Duodenal mucosa (tissue), 2 donors: ENCODE data around the gene PDZD8.

Experiments
- H3K27ac ChIP-seq: one replicate; pipeline ENCODE4 v1.7.0; 2013; ENCODE audit warnings: low read depth, low read length
- H3K27me3 ChIP-seq, 2 donors: one replicate each; pipeline ENCODE4 v1.7.0; 2013; ENCODE audit warnings: low read length in 2 of 2, control low read depth in 1 of 2; ENCODE audit not compliant: insufficient read depth in 2 of 2, control insufficient read depth in 1 of 2
- H3K36me3 ChIP-seq, 2 donors: one replicate each; pipeline ENCODE4 v1.7.0; 2013; ENCODE audit warnings: low read length in 2 of 2, control low read depth in 1 of 2; ENCODE audit not compliant: insufficient read depth in 2 of 2, control insufficient read depth in 1 of 2
- H3K4me1 ChIP-seq, 2 donors: one replicate each; pipeline ENCODE4 v1.7.0; 2013; ENCODE audit warnings: low read length in 2 of 2, control low read depth in 1 of 2; ENCODE audit not compliant: insufficient read depth in 2 of 2, control insufficient read depth in 1 of 2
- H3K4me3 ChIP-seq, 2 donors: one replicate each; pipeline ENCODE4 v1.7.0; 2013; ENCODE audit warnings: low read length in 2 of 2, low read depth in 1 of 2
- H3K9ac ChIP-seq, 2 donors: one replicate each; pipeline ENCODE4 v1.7.0; 2013; ENCODE audit warnings: low read length in 2 of 2, low read depth in 1 of 2
- H3K9me3 ChIP-seq, 2 donors: one replicate each; pipeline ENCODE4 v1.7.0; 2013; ENCODE audit warnings: low read length in 2 of 2, control low read depth in 1 of 2; ENCODE audit not compliant: control insufficient read depth in 1 of 2

PDZD8 gene

DNA sequence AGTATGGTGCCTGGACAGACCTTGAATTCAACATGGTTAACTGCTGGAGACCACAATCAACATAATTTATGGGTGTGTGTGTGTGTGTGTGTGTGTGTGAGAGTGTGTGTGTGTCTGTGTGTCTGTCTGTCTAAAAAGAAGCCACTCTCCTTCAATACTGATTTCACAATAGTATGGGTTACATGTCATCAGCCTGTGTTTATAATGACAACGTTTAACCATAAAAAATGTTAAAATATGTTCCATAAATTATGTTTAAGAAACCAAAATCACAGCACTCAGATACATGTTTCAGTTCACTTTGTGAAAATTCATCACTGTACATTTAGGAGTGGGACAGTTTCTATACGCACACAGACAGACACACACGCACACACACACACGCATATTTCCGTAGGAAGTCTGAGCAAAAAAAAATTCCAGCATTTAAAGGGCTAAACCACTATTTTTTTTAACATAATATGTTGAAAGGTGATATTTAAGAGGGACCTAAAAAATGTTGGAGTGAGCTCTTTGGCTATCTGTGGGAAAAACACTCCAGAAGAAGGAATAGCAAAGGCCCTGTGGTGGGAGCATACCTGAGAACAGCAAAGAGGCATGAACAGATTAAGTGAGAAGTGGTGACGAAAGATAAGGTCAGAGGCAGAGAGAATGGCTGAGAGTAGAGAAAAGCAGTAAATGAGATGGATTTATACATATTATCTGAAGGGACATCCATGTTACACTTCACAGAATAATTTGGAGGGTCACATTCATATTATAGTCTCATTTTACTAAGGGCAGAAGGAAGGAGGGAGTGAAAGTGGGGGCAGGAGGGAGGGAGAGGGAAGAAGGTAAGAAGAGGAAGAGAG, 10.9 kb downstream of the PDZD8 start:
- H3K4me1 ChIP-seq: peaks cover 54 to 63% of the 10 kb centered on the region in 2 donors
- no peak overlapping the region for H3K9ac ChIP-seq
- no peaks in the 10 kb centered on the region for H3K27me3 ChIP-seq
- peak overlapping the region; percentile 31 to 34 for H3K4me3 ChIP-seq
- no peaks in the 10 kb centered on the region for H3K36me3 ChIP-seq
- no peak overlapping the region for H3K27ac ChIP-seq
- H3K9me3 ChIP-seq: no peaks in the 10 kb centered on the region

DNA sequence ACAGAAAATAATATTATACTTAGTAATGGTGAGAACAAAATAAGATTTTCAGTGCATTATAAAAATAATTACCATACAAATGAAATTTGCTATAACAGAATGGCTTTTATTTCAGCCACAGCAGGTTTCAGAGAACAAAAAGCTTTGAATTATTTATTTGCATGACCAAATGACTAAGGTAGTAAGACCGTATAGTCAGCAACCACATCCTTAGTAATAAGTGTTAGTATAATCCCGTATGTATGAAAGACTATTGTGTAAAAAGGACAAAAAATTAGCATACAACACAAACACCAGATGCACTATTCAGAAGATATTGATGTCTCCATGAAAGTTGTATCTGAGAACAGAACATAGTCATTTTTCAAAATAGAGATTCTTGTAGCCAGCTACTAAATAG, 12.2 kb downstream of the PDZD8 start:
- H3K4me1 ChIP-seq: peaks cover 49 to 62% of the 10 kb centered on the region in 2 donors
- no peak overlapping the region for H3K27ac ChIP-seq
- no peaks in the 10 kb centered on the region for H3K27me3 ChIP-seq
- H3K9me3 ChIP-seq: no peaks in the 10 kb centered on the region
- H3K4me3 ChIP-seq: peak overlapping the region in 1 of 2 donors; percentile 12
- H3K9ac ChIP-seq: peak overlapping the region in 1 of 2 donors; percentile 26
- H3K36me3 ChIP-seq: no peaks in the 10 kb centered on the region

DNA sequence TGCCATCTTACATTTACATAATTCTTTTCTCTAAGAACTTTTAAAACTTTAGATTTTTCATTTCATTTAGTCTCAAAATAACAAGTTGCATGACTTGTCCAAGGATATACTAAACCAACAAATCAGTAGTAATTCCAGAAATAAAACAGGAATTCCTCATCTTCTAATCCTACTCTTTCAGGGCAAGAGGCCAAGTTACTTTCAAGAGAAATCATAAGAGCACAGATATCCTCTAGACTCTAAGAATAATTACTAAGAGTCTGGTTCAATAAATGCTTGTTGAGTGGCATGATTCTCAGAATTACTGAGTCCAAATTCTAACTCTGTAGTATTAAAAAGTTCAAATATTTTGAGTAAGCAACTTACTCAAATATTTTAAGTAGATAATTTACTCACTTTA, 12.9 kb downstream of the PDZD8 start:
- Histone ChIP-seq H3K4me1 (peaks cover 45 to 57% of the 10 kb centered on the region in 2 donors), H3K9me3 (no peaks in the 10 kb centered on the region), H3K9ac (peak overlapping the region in 1 of 2 donors; percentile 26), H3K27me3 (no peaks in the 10 kb centered on the region), H3K4me3 (no peak overlapping the region), H3K27ac (no peak overlapping the region), H3K36me3 (no peaks in the 10 kb centered on the region)

DNA sequence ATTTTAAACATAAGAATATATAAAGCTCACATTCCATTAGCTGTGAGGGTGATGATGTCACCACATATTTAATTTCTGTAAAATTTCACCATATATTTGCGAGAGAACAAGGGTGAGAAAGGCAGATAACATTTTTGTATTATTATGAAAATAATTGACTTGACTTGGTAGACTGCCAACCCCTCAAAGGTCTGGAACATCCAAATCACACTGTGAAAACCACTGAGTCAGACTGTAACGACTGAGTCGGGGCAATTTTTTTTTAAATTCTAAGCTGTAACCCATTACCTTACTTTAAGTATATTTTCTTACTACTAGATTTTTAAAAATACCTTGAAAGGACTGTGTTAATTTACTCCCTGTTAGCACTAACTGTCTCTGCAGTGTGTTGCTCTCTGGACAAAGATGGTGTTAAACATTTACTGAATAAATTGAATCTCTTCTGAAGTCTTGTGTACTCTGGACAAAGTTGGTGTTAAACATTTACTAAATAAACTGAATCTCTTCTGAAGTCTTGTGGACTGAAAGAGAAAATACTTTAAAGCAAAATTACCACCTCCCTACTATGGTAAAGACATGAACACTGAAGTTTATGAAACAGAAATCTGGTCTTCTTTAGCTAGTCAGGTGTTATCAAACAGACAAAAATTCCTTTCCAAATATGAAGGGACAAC, 14.1 kb downstream of the PDZD8 start:
- H3K27me3 ChIP-seq: no peaks in the 10 kb centered on the region
- H3K9me3 ChIP-seq: no peaks in the 10 kb centered on the region
- peak overlapping the region in 1 of 2 donors; percentile 49 for H3K4me3 ChIP-seq
- H3K9ac ChIP-seq: no peak overlapping the region
- H3K36me3 ChIP-seq: no peaks in the 10 kb centered on the region
- no peak overlapping the region for H3K27ac ChIP-seq
- H3K4me1 ChIP-seq: peaks cover 33 to 55% of the 10 kb centered on the region in 2 donors

DNA sequence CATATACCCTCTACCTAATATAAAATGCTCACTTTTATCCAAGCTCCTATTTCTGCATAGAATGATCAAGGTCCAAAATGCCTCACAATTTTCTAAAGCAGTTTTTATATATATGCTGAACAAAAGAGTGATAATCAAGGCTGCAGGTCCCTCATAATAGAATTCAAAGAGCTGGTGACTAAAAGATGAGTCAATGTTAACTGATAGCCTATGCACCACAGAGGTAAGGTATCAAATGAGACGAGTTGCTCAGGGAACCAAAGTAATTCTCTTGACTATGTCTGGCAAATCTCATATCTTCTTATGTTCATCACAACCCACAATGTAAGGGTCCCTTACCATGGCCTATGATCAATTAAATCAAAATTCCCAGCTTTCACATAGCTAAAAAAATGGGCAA, 15.2 kb downstream of the PDZD8 start:
- Histone ChIP-seq H3K9me3 (no peaks in the 10 kb centered on the region), H3K4me1 (peaks cover 34 to 56% of the 10 kb centered on the region in 2 donors), H3K4me3 (peak overlapping the region in 1 of 2 donors; percentile 7), H3K9ac (no peak overlapping the region), H3K27ac (no peak overlapping the region), H3K36me3 (no peaks in the 10 kb centered on the region), H3K27me3 (no peaks in the 10 kb centered on the region)

DNA sequence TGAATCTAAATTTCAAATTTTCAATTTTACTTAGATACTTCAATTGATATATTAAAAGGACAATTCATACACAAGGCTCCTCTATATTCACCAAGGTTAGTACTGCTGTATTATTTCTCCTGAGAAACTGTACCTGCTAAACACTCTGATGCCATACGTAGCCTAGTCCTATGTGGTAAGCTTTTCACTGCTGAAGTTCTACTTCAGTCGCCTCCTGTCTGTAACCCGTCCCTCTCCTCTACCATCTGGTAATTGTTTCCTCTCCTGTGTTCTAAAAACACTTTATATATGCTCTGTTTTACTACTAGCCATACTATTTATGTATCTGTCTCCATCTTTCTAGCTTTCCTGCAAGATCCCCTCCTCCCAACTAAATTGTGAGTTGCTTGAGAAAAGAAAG, 20.2 kb downstream of the PDZD8 start:
- Histone ChIP-seq H3K9ac (no peak overlapping the region), H3K27ac (no peak overlapping the region), H3K4me3 (no peak overlapping the region), H3K27me3 (no peaks in the 10 kb centered on the region), H3K36me3 (no peaks in the 10 kb centered on the region), H3K9me3 (no peaks in the 10 kb centered on the region), H3K4me1 (peaks cover 7 to 35% of the 10 kb centered on the region in 2 donors)

DNA sequence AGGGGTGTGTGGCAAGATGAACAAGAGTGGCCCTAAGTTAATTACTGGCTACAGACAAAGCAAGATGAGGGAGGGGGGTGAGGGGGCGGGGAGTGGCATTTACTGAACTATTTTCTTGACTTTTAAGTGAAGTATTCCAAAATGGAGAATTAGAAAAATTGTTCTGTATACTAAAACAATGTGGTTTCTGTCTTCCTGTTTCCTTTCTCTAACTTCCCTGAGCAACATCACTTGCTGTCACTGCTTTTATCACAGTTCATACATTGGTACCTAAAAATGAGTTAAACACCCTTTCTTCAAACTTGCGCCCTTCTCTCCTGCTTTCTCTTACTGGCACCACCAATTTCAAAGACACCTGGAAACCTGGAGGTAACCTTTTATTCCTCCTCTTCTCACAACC, 21.6 kb downstream of the PDZD8 start:
- Histone ChIP-seq H3K9me3 (no peaks in the 10 kb centered on the region), H3K4me1 (peaks cover 4 to 37% of the 10 kb centered on the region in 2 donors), H3K27me3 (no peaks in the 10 kb centered on the region), H3K36me3 (no peaks in the 10 kb centered on the region), H3K4me3 (no peak overlapping the region), H3K27ac (no peak overlapping the region), H3K9ac (no peak overlapping the region)

DNA sequence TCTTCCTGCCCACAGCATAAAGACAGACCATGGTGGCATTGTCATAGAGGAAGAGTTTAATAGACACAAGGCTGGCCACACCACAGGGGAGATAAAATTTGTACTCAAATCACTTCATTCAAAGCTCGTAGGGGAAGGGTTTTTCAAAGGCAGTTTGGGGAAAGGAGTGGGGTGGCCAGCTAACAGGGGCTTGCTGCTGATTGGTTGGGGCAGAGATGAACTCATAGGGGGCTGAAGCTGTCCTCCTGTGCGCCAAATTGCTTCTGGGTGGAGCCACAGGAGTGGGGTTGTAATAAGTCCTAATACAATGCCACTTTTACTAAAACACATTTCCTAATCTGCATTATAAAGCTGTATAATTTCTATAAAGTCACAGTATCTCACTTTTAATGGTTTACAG, 22.5 kb downstream of the PDZD8 start:
- Histone ChIP-seq H3K4me1 (peaks cover 4 to 44% of the 10 kb centered on the region in 2 donors), H3K4me3 (no peak overlapping the region), H3K36me3 (no peaks in the 10 kb centered on the region), H3K27ac (no peak overlapping the region), H3K27me3 (no peaks in the 10 kb centered on the region), H3K9me3 (no peaks in the 10 kb centered on the region), H3K9ac (no peak overlapping the region)

DNA sequence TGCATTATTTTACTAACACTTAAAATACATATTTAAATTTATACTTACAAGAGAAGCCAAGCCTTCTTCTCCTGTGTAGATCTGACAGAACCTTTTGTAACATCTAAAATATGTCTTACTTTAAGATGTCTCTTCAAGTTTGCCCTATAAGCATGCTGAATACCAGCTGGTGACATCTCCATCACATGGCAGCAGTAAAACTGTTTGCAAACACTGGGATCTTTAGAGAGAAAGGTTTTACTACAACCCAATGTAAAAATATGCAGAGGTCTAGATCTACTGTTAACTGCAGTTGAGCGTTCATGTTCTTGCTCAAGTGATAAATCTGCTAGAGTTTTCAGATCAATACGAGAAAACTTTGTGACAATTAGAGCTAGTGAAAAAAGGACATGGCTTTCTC, 23.2 kb downstream of the PDZD8 start:
- H3K9me3 ChIP-seq: no peaks in the 10 kb centered on the region

DNA sequence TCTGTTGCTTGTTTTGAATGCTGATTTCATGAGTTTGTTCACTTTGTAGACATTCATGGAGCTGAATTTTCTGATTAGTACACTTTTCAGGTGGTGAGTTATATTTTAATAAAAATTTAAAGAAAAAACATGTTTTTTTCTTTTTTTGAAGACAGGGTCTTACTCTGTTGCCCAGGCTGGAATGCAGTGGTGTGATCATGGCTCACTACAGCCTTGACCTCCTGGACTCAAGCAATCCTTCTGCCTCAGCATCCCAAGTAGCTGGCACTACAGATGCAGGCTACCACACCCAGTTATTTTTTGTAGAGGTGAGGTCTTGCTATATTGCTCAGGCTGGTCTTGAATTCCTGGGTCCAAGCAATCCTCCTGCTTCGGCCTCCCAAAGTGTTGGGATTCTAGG, 23.7 kb downstream of the PDZD8 start:
- peaks cover 8 to 42% of the 10 kb centered on the region in 2 donors for H3K4me1 ChIP-seq
- H3K27ac ChIP-seq: no peak overlapping the region
- H3K36me3 ChIP-seq: no peaks in the 10 kb centered on the region
- no peak overlapping the region for H3K4me3 ChIP-seq
- no peaks in the 10 kb centered on the region for H3K27me3 ChIP-seq
- no peaks in the 10 kb centered on the region for H3K9me3 ChIP-seq
- H3K9ac ChIP-seq: no peak overlapping the region

More for the DNA sequence above, 23.2 kb downstream of the PDZD8 start:
- Histone ChIP-seq H3K36me3 (no peaks in the 10 kb centered on the region), H3K4me1 (peaks cover 7 to 44% of the 10 kb centered on the region in 2 donors), H3K27me3 (no peaks in the 10 kb centered on the region), H3K4me3 (no peak overlapping the region), H3K27ac (no peak overlapping the region), H3K9ac (no peak overlapping the region)
